ENCODE measurements around the gene MYL12B.
A peak's percentile ranks its signal among the peaks of the same experiment; 100 is the strongest.
"Not testable (repeated sequence)": the region's sequence is repeated elsewhere in the genome, so short reads cannot be mapped to it uniquely, and the experiment has no call there.

The MYL12B gene

GRCh38 chr18:3293196-3293951 is 31.4 kb downstream of the MYL12B start:
- H3K4me1 ChIP-seq (ENCODE audit: control insufficient read depth, insufficient read depth, low read length) = no peaks in the 10 kb centered on the region
- H3K9me3 ChIP-seq (ENCODE audit: control insufficient read depth, insufficient read depth, low read length) = no peaks in the 10 kb centered on the region
- no peak overlapping the region for H3K4me3 ChIP-seq (ENCODE audit: low read depth, low read length)
- H3K36me3 ChIP-seq (ENCODE audit: control insufficient read depth, insufficient read depth, low read length) = no peaks in the 10 kb centered on the region
- H3K27me3 ChIP-seq (ENCODE audit: control insufficient read depth, insufficient read depth, low read length) = no peaks in the 10 kb centered on the region
- H3K9ac ChIP-seq (ENCODE audit: low read depth, low read length) = no peak overlapping the region

GRCh38 chr18:3294435-3295080 is 32.6 kb downstream of the MYL12B start:
- Histone ChIP-seq H3K36me3 (ENCODE audit: control insufficient read depth, insufficient read depth, low read length) (no peaks in the 10 kb centered on the region), H3K9me3 (ENCODE audit: control insufficient read depth, insufficient read depth, low read length) (no peaks in the 10 kb centered on the region), H3K4me3 (ENCODE audit: low read depth, low read length) (no peak overlapping the region), H3K9ac (ENCODE audit: low read depth, low read length) (no peak overlapping the region), H3K4me1 (ENCODE audit: control insufficient read depth, insufficient read depth, low read length) (no peaks in the 10 kb centered on the region), H3K27me3 (ENCODE audit: control insufficient read depth, insufficient read depth, low read length) (no peaks in the 10 kb centered on the region)

GRCh38 chr18:3297025-3297984 is 35.4 kb downstream of the MYL12B start:
- Histone ChIP-seq H3K4me3 (ENCODE audit: low read depth, low read length) (peak overlapping the region; percentile 99), H3K9ac (ENCODE audit: low read depth, low read length) (peak overlapping the region; percentile 98), H3K27me3 (ENCODE audit: control insufficient read depth, insufficient read depth, low read length) (no peaks in the 10 kb centered on the region), H3K4me1 (ENCODE audit: control insufficient read depth, insufficient read depth, low read length) (no peaks in the 10 kb centered on the region), H3K36me3 (ENCODE audit: control insufficient read depth, insufficient read depth, low read length) (no peaks in the 10 kb centered on the region), H3K9me3 (ENCODE audit: control insufficient read depth, insufficient read depth, low read length) (no peaks in the 10 kb centered on the region)

- H3K4me3 ChIP-seq (ENCODE audit: low read depth, low read length) = no peak overlapping the region
- H3K27me3 ChIP-seq (ENCODE audit: control insufficient read depth, insufficient read depth, low read length) = no peaks in the 10 kb centered on the region
- no peaks in the 10 kb centered on the region for H3K9me3 ChIP-seq (ENCODE audit: control insufficient read depth, insufficient read depth, low read length)
- H3K4me1 ChIP-seq (ENCODE audit: control insufficient read depth, insufficient read depth, low read length) = peaks cover 5% of the 10 kb centered on the region
- no peak overlapping the region for H3K9ac ChIP-seq (ENCODE audit: low read depth, low read length)
- no peaks in the 10 kb centered on the region for H3K36me3 ChIP-seq (ENCODE audit: control insufficient read depth, insufficient read depth, low read length)
Observed at GRCh38 chr18:3304832-3305231, 42.9 kb downstream of the MYL12B start.

- H3K27me3 ChIP-seq (ENCODE audit: control insufficient read depth, insufficient read depth, low read length) = no peaks in the 10 kb centered on the region
- H3K36me3 ChIP-seq (ENCODE audit: control insufficient read depth, insufficient read depth, low read length) = no peaks in the 10 kb centered on the region
- no peak overlapping the region for H3K4me3 ChIP-seq (ENCODE audit: low read depth, low read length)
- no peak overlapping the region for H3K9ac ChIP-seq (ENCODE audit: low read depth, low read length)
- H3K4me1 ChIP-seq (ENCODE audit: control insufficient read depth, insufficient read depth, low read length) = peaks cover 5% of the 10 kb centered on the region
- H3K9me3 ChIP-seq (ENCODE audit: control insufficient read depth, insufficient read depth, low read length) = no peaks in the 10 kb centered on the region
Observed at GRCh38 chr18:3305354-3305762, 43.4 kb downstream of the MYL12B start.

GRCh38 chr18:3305933-3306332 is 44.0 kb downstream of the MYL12B start:
- H3K4me1 ChIP-seq (ENCODE audit: control insufficient read depth, insufficient read depth, low read length) = peaks cover 5% of the 10 kb centered on the region
- H3K4me3 ChIP-seq (ENCODE audit: low read depth, low read length) = no peak overlapping the region
- no peaks in the 10 kb centered on the region for H3K27me3 ChIP-seq (ENCODE audit: control insufficient read depth, insufficient read depth, low read length)
- H3K36me3 ChIP-seq (ENCODE audit: control insufficient read depth, insufficient read depth, low read length) = no peaks in the 10 kb centered on the region
- no peaks in the 10 kb centered on the region for H3K9me3 ChIP-seq (ENCODE audit: control insufficient read depth, insufficient read depth, low read length)
- no peak overlapping the region for H3K9ac ChIP-seq (ENCODE audit: low read depth, low read length)

- Histone ChIP-seq H3K4me1 (ENCODE audit: control insufficient read depth, insufficient read depth, low read length) (peaks cover 5% of the 10 kb centered on the region), H3K9ac (ENCODE audit: low read depth, low read length) (no peak overlapping the region), H3K9me3 (ENCODE audit: control insufficient read depth, insufficient read depth, low read length) (no peaks in the 10 kb centered on the region), H3K4me3 (ENCODE audit: low read depth, low read length) (no peak overlapping the region), H3K36me3 (ENCODE audit: control insufficient read depth, insufficient read depth, low read length) (no peaks in the 10 kb centered on the region), H3K27me3 (ENCODE audit: control insufficient read depth, insufficient read depth, low read length) (no peaks in the 10 kb centered on the region)
Observed at GRCh38 chr18:3306391-3306790, 44.5 kb downstream of the MYL12B start.

- Histone ChIP-seq H3K4me1 (ENCODE audit: control insufficient read depth, insufficient read depth, low read length) (no peaks in the 10 kb centered on the region), H3K9ac (ENCODE audit: low read depth, low read length) (no peak overlapping the region), H3K4me3 (ENCODE audit: low read depth, low read length) (no peak overlapping the region), H3K27me3 (ENCODE audit: control insufficient read depth, insufficient read depth, low read length) (no peaks in the 10 kb centered on the region), H3K9me3 (ENCODE audit: control insufficient read depth, insufficient read depth, low read length) (no peaks in the 10 kb centered on the region), H3K36me3 (ENCODE audit: control insufficient read depth, insufficient read depth, low read length) (no peaks in the 10 kb centered on the region)
Observed at GRCh38 chr18:3313685-3314084, 51.8 kb downstream of the MYL12B start.

- not testable (repeated sequence) for H3K4me3 ChIP-seq (ENCODE audit: low read depth, low read length); H3K4me1 ChIP-seq (ENCODE audit: control insufficient read depth, insufficient read depth, low read length); H3K9ac ChIP-seq (ENCODE audit: low read depth, low read length); H3K27me3 ChIP-seq (ENCODE audit: control insufficient read depth, insufficient read depth, low read length); H3K36me3 ChIP-seq (ENCODE audit: control insufficient read depth, insufficient read depth, low read length); H3K9me3 ChIP-seq (ENCODE audit: control insufficient read depth, insufficient read depth, low read length)
Observed at GRCh38 chr18:3315344-3315743, 53.4 kb downstream of the MYL12B start.

GRCh38 chr18:3319399-3319798 is 57.5 kb downstream of the MYL12B start:
- H3K27me3 ChIP-seq (ENCODE audit: control insufficient read depth, insufficient read depth, low read length) = no peaks in the 10 kb centered on the region
- H3K4me1 ChIP-seq (ENCODE audit: control insufficient read depth, insufficient read depth, low read length) = no peaks in the 10 kb centered on the region
- H3K4me3 ChIP-seq (ENCODE audit: low read depth, low read length) = no peak overlapping the region
- no peaks in the 10 kb centered on the region for H3K9me3 ChIP-seq (ENCODE audit: control insufficient read depth, insufficient read depth, low read length)
- H3K9ac ChIP-seq (ENCODE audit: low read depth, low read length) = no peak overlapping the region
- no peaks in the 10 kb centered on the region for H3K36me3 ChIP-seq (ENCODE audit: control insufficient read depth, insufficient read depth, low read length)

- H3K36me3 ChIP-seq (ENCODE audit: control insufficient read depth, insufficient read depth, low read length) = no peaks in the 10 kb centered on the region
- H3K9me3 ChIP-seq (ENCODE audit: control insufficient read depth, insufficient read depth, low read length) = no peaks in the 10 kb centered on the region
- no peak overlapping the region for H3K4me3 ChIP-seq (ENCODE audit: low read depth, low read length)
- no peak overlapping the region for H3K9ac ChIP-seq (ENCODE audit: low read depth, low read length)
- no peaks in the 10 kb centered on the region for H3K4me1 ChIP-seq (ENCODE audit: control insufficient read depth, insufficient read depth, low read length)
- no peaks in the 10 kb centered on the region for H3K27me3 ChIP-seq (ENCODE audit: control insufficient read depth, insufficient read depth, low read length)
Observed at GRCh38 chr18:3319894-3320454, 58.0 kb downstream of the MYL12B start.

Data from iPS-15b (cell line).